SH-SY5Y (cell line): ENCODE measurements around the gene FRMD5.

Experiments
- GATA2 ChIP-seq: IDR thresholded peaks from 2 replicates; pipeline ENCODE4 v1.6.1; 2011; ENCODE audit warnings: mild to moderate bottlenecking, low read depth, low read length
- GATA3 ChIP-seq: IDR thresholded peaks from 2 replicates; pipeline ENCODE4 v1.6.1; 2011; ENCODE audit warnings: low read depth, mild to moderate bottlenecking, low read length, moderate library complexity

DNA sequence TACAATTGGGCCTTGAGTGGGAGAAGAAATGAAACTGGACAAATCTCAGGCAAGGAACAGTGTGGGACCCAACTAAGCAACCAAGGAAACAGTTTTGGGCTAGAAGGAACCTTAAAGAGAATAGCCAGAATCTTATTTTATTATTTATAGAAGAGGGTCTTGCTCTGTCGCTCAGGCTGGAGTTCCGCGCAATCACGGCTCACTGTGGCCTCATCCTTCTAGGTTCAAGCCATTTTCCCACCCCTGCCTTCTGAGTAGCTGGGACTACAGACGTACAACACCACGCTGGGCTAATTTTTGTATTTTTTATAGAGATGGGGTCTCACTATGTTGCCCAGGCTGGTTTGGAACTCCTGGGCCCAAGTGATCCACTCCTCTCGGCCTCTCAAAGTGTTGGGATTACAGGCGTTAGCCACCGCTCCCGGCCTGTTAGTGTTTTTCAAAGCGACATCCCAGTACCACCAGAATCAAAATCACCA is 369.0 kb downstream of the FRMD5 start:
- TF ChIP-seq GATA2 (no peak), GATA3 (no peak)
